Neural progenitor cell (in vitro differentiated cells): ENCODE measurements around the gene METTL16. TPM values are rescaled to one million over a fixed set of nuclear protein-coding genes. Genes with fewer than 3 reads are reported as not detected.
A peak's percentile ranks its signal among the peaks of the same experiment; 100 is the strongest.

ENCODE experiments used
- DNase-seq: peaks from one replicate; pipeline ENCODE4 v3.0.0-alpha.2; 2016; ENCODE audit warnings: low spot score
- H2AFZ ChIP-seq: fragments of 200-600 bp; sonication (generic); replicated peaks from 2 replicates; pipeline ENCODE4 v1.6.1; 2016; ENCODE audit warnings: antibody characterized with exemption
- H3F3A ChIP-seq: fragments of 200-600 bp; sonication (generic); 2 replicates; pipeline ENCODE4 v1.6.1; 2016; ENCODE audit warnings: antibody characterized with exemption, low read depth
- H3K27ac ChIP-seq: fragments of 200-600 bp; sonication (generic); 2 replicates; pipeline ENCODE4 v1.5.1; 2016; ENCODE audit warnings: mild to moderate bottlenecking
- H3K27me3 ChIP-seq: fragments of 200-600 bp; sonication (generic); 2 replicates; pipeline ENCODE4 v1.6.1; 2016; ENCODE audit warnings: mild to moderate bottlenecking, moderate library complexity
- H3K36me3 ChIP-seq: fragments of 200-600 bp; sonication (generic); 2 replicates; pipeline ENCODE4 v1.5.1; 2016
- H3K4me1 ChIP-seq: fragments of 200-600 bp; sonication (generic); 2 replicates; pipeline ENCODE4 v1.6.1; 2016; ENCODE audit warnings: mixed run types
- H3K4me2 ChIP-seq: fragments of 200-600 bp; sonication (generic); 2 replicates; pipeline ENCODE4 v1.6.1; 2016
- H3K4me3 ChIP-seq: fragments of 200-600 bp; sonication (generic); 2 replicates; pipeline ENCODE4 v1.5.1; 2016
- H3K79me2 ChIP-seq: fragments of 200-600 bp; sonication (generic); 2 replicates; pipeline ENCODE4 v1.6.1; 2016; ENCODE audit warnings: low read depth
- H3K9ac ChIP-seq: fragments of 200-600 bp; sonication (generic); 2 replicates; pipeline ENCODE4 v1.6.1; 2016
- H3K9me3 ChIP-seq: fragments of 200-600 bp; sonication (generic); 2 replicates; pipeline ENCODE4 v1.5.1; 2016; ENCODE audit warnings: low read depth
- H4K20me1 ChIP-seq: fragments of 200-600 bp; sonication (generic); 2 replicates; pipeline ENCODE4 v1.6.1; 2016; ENCODE audit warnings: low read depth
- H3K27ac Mint-ChIP-seq: 3 replicates; pipeline ENCODE4 v1.8.0; 2021; ENCODE audit warnings: mixed read lengths
- H3K27me3 Mint-ChIP-seq: 2 replicates; pipeline ENCODE4 v1.8.0; 2022; ENCODE audit warnings: low read depth, mild to moderate bottlenecking, inconsistent platforms, moderate library complexity, mixed read lengths; ENCODE audit not compliant: insufficient read depth
- H3K36me3 Mint-ChIP-seq: 3 replicates; pipeline ENCODE4 v1.8.0; 2021; ENCODE audit warnings: mixed read lengths
- H3K4me1 Mint-ChIP-seq: 3 replicates; pipeline ENCODE4 v1.8.0; 2021; ENCODE audit warnings: mixed read lengths
- H3K4me3 Mint-ChIP-seq: 3 replicates; pipeline ENCODE4 v1.8.0; 2021; ENCODE audit warnings: mild to moderate bottlenecking, moderate library complexity, mixed read lengths
- H3K9me3 Mint-ChIP-seq: 3 replicates; pipeline ENCODE4 v1.8.0; 2020; ENCODE audit warnings: mixed read lengths
- EZH2 ChIP-seq: fragments of 200-600 bp; sonication (generic); IDR thresholded peaks from 2 replicates; pipeline ENCODE4 v1.6.1; 2017; ENCODE audit warnings: antibody characterized with exemption, mild to moderate bottlenecking, moderate library complexity
- EZH2phosphoT487 ChIP-seq: fragments of 200-600 bp; sonication (generic); IDR thresholded peaks from 2 replicates; pipeline ENCODE4 v1.6.1; 2017; ENCODE audit warnings: antibody characterized with exemption
- total RNA-seq: library from RNA; depleted of rRNA; stranded (reverse); fragments of >200 nt; gene quantifications from 2 replicates; pipeline ENCODE4 v1.2.3, GENCODE V29; 2015; ENCODE audit warnings: low replicate concordance
- TF ChIP-seq, protein P1 (sequence below): fragments of 200-600 bp; sonication (generic); IDR thresholded peaks from 2 replicates; pipeline ENCODE4 v1.5.1; 2017; ENCODE audit warnings: antibody characterized with exemption, mild to moderate bottlenecking

Gene METTL16
- total RNA-seq, 1 donor from 2014 or later = 40.0 TPM

DNA sequence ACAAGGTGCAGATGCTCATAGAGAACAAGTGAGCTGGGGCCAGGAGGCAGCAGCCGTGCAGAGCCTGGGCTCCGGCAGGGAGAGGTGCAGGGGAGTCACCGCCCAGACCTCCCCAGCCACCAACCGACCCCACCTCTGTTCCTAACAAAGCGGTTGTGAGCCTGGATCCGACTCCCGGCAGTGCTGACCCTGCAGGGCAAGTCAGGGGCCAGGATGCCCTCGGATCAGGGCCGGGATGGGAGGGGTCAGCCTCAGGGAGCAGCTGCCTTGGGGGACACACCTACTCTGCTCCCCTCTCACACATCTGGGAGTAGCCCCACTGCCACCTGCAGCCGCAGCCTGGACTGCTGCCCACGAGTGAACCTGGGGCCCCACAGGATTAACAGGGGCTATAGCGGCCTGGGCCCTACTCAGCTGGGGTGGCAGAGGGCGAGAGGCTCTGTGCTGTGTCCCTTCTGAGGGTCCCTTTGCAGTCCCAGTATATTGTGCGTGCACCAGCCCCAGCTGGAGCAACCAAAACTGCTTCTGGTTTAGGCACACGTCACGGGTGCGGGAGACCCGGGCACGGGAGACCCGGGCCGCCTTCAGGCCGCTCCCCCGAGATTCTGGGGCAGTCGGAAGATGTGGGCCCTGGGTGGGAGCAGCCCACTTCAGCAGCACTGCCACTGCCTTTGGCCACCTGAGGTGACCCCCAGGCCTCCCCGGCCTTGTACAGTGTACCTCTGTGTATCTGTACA lies 132.0 kb downstream of the METTL16 start:
- Histone ChIP-seq H3F3A (peaks cover 7% of the 10 kb centered on the region), H3K79me2 (no peaks in the 10 kb centered on the region), H3K4me3 (no peak overlapping the region), H3K27ac (no peak overlapping the region), H4K20me1 (no peaks in the 10 kb centered on the region), H2AFZ (no peak overlapping the region), H3K27me3 (no peaks in the 10 kb centered on the region), H3K36me3 (no peaks in the 10 kb centered on the region), H3K9ac (no peak overlapping the region), H3K4me2 (no peak overlapping the region), H3K4me1 (peaks cover 1% of the 10 kb centered on the region), H3K9me3 (no peaks in the 10 kb centered on the region)
- no peak for DNase-seq
- Mint-ChIP-seq H3K4me3 (no peak overlapping the region), H3K36me3 (peaks cover 6% of the 10 kb centered on the region), H3K27me3 (peaks cover 2% of the 10 kb centered on the region), H3K27ac (no peak overlapping the region), H3K4me1 (peaks cover 22% of the 10 kb centered on the region), H3K9me3 (no peaks in the 10 kb centered on the region)
- TF ChIP-seq, protein P1, sequence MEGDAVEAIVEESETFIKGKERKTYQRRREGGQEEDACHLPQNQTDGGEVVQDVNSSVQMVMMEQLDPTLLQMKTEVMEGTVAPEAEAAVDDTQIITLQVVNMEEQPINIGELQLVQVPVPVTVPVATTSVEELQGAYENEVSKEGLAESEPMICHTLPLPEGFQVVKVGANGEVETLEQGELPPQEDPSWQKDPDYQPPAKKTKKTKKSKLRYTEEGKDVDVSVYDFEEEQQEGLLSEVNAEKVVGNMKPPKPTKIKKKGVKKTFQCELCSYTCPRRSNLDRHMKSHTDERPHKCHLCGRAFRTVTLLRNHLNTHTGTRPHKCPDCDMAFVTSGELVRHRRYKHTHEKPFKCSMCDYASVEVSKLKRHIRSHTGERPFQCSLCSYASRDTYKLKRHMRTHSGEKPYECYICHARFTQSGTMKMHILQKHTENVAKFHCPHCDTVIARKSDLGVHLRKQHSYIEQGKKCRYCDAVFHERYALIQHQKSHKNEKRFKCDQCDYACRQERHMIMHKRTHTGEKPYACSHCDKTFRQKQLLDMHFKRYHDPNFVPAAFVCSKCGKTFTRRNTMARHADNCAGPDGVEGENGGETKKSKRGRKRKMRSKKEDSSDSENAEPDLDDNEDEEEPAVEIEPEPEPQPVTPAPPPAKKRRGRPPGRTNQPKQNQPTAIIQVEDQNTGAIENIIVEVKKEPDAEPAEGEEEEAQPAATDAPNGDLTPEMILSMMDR = no peak
- TF ChIP-seq EZH2phosphoT487 = no peak
- no peak for TF ChIP-seq EZH2

DNA sequence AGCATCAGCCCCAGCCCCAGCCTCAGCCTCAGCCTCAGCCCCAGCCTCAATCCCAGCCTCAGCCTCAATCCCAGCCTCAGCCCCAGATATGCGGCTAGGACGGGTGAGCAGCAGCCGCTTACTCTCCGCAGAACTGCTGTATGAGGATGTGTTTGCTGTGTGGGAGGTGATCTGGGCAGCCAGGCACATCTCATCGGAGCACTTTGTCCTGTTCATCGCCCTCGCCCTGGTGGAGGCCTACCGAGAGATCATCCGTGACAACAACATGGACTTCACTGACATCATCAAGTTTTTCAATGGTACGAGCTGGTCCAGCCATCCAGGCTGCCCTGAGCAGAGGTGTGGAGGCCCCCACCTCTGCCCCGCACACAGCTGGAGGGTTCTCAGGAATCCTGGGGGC lies 132.8 kb downstream of the METTL16 start:
- Histone ChIP-seq H3K27me3 (no peaks in the 10 kb centered on the region), H3K27ac (no peak overlapping the region), H3K4me3 (no peak overlapping the region), H3K4me2 (no peak overlapping the region), H3K9me3 (no peaks in the 10 kb centered on the region), H4K20me1 (no peaks in the 10 kb centered on the region), H3K79me2 (no peaks in the 10 kb centered on the region), H2AFZ (no peak overlapping the region), H3K4me1 (no peaks in the 10 kb centered on the region), H3K36me3 (no peaks in the 10 kb centered on the region), H3K9ac (no peak overlapping the region), H3F3A (peaks cover 4% of the 10 kb centered on the region)
- TF ChIP-seq EZH2 (no peak), EZH2phosphoT487 (no peak)
- TF ChIP-seq, protein P1 = no peak
- no peak for DNase-seq
- Mint-ChIP-seq H3K9me3 (no peaks in the 10 kb centered on the region), H3K27me3 (peaks cover 2% of the 10 kb centered on the region), H3K4me3 (no peak overlapping the region), H3K27ac (peak overlapping the region; percentile 82), H3K36me3 (peaks cover 6% of the 10 kb centered on the region), H3K4me1 (peaks cover 15% of the 10 kb centered on the region)

DNA sequence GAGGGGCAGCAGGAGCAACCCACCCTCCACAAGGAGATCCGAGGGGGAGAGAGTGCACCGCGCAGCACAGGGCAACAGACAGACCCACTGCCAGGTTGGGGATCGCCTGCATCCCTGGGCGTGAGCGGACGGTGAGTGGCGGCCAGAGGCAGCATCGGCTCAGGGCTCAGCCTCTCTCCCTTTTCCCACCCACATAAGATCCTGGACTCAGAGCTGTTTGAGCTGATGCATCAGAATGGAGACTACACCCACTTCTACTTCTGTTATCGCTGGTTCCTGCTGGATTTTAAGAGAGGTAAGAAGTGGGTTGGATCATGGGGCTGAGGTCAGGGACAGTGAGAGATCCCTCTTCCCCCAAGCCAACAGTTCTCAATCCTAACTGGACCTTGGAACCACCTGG lies 134.0 kb downstream of the METTL16 start:
- no peaks in the 10 kb centered on the region for H3F3A ChIP-seq
- H3K9ac ChIP-seq = no peak overlapping the region
- H3K9me3 ChIP-seq = no peaks in the 10 kb centered on the region
- Mint-ChIP-seq H3K36me3 (peaks cover 6% of the 10 kb centered on the region), H3K4me3 (no peak overlapping the region), H3K27ac (no peak overlapping the region), H3K9me3 (no peaks in the 10 kb centered on the region), H3K4me1 (peaks cover 4% of the 10 kb centered on the region), H3K27me3 (peaks cover 2% of the 10 kb centered on the region)
- DNase-seq = no peak
- TF ChIP-seq, protein P1 = no peak
- TF ChIP-seq EZH2 (no peak), EZH2phosphoT487 (no peak)
- no peak overlapping the region for H3K27ac ChIP-seq
- H4K20me1 ChIP-seq = no peaks in the 10 kb centered on the region
- H3K4me3 ChIP-seq = no peak overlapping the region
- no peak overlapping the region for H2AFZ ChIP-seq
- H3K36me3 ChIP-seq = no peaks in the 10 kb centered on the region
- no peak overlapping the region for H3K4me2 ChIP-seq
- H3K27me3 ChIP-seq = no peaks in the 10 kb centered on the region
- H3K4me1 ChIP-seq = no peaks in the 10 kb centered on the region
- H3K79me2 ChIP-seq = no peaks in the 10 kb centered on the region
